HG03565 (cell line): ENCODE results near the gene PRRG2.
"Not testable (repeated sequence)": the region's sequence is repeated elsewhere in the genome, so short reads cannot be mapped to it uniquely, and the experiment has no call there.

Experiments
- ATAC-seq: cut with Tn5 transposase; IDR thresholded peaks from one replicate; pipeline ENCODE4 v1.9.1; 2021; ENCODE audit warnings: mild to moderate bottlenecking, moderate library complexity; ENCODE audit not compliant: unreplicated experiment

PRRG2 gene

DNA sequence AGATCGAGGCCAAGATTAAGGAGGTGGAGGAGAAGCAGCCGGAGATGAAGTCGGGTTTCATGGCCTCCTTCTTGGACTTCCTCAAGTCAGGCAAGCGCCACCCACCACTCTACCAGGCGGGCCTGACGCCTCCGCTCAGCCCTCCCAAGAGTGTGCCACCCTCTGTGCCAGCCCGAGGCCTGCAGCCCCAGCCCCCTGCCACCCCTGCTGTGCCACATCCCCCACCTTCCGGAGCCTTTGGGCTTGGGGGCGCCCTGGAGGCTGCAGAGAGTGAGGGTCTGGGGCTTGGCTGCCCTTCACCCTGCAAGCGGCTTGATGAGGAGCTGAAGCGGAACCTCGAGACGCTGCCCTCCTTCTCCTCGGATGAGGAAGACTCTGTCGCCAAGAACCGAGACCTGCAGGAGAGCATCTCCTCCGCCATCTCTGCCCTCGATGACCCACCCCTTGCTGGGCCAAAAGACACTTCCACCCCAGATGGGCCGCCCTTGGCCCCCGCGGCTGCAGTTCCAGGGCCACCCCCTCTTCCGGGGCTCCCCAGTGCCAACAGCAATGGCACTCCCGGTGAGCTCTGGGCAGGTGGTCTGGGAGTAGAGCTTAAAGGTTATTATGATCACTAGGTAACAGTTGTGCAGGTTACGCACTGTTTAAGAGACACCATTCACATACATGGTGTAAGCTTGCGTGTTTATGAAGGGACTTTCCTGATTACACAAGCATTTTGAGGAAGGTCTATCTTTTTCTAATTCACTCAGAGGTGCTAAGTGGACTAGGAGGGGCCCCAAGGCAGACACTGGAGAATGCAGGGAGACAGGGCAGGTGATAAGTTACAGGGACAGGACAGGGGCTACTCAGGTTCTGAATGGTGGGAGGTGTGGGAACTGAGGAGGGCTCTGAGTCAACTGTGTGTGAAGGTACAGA is 18.5 kb downstream of the PRRG2 start:
- no peak for ATAC-seq

- ATAC-seq: no peak
Measured at GRCh38 chr19:49601482-49602038, 20.4 kb downstream of the PRRG2 start.

GRCh38 chr19:49602806-49603205 is 21.7 kb downstream of the PRRG2 start:
- ATAC-seq: no peak

DNA sequence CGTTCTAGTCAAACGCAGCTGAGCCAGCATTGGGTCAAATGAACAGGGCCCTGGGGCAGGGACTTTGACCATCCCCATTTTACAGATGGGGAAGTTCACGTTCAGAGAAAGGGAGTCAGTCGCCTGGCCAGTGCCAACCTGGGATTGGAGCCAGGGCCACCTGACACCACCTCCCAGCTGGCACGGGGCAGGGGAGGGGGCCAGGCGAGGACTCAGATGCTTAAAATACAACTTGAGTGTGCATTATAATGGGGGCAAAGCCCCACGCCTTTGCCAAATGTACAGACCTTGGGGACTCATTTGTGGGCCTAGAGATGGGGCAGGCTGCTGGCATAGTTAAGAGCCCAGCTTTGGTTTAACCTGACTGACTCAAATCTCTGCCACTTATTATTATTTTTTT is 24.5 kb downstream of the PRRG2 start:
- no peak for ATAC-seq

GRCh38 chr19:49609499-49610092 is 28.5 kb downstream of the PRRG2 start:
- no peak for ATAC-seq

- no peak for ATAC-seq
Measured at GRCh38 chr19:49613374-49613773, 32.3 kb downstream of the PRRG2 start.

DNA sequence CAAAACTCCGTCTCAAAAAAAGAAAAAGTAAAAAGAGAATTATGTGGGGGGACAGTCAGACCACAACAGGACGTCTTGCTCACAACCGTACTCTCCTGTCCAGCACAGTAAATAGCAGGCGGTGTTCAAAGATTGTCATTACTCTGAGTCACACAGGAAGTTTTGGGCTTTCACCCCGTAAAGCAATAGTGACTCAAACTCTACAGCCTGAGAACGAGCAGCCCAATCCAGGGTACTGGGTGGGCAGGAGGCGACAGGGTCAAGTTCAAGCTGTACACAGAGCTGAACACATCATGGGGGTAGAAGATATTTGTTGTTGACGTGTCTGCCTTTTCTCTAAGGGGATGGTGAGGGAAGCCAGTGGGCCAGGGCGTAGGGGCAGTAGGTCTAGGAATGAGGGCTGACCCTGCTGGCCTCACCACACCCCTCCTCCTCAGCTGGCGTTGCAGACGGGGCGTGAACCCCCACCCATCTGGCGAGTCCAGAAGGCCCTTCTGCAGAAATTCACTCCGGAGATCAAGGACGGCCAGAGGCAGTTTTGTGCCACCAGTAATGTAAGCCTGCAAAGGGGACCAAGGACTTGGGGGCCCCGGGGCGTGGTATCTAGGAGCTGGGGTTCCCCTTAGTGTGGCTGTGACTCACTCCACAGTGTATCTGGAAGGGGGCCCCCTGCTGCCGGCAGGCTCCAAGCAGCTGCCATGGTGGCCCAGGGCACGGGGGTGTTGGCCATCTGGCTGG is 33.1 kb downstream of the PRRG2 start:
- ATAC-seq: no peak

- no peak for ATAC-seq
Measured at GRCh38 chr19:49615861-49616260, 34.7 kb downstream of the PRRG2 start.

GRCh38 chr19:49616532-49616931 is 35.4 kb downstream of the PRRG2 start:
- ATAC-seq: no peak

DNA sequence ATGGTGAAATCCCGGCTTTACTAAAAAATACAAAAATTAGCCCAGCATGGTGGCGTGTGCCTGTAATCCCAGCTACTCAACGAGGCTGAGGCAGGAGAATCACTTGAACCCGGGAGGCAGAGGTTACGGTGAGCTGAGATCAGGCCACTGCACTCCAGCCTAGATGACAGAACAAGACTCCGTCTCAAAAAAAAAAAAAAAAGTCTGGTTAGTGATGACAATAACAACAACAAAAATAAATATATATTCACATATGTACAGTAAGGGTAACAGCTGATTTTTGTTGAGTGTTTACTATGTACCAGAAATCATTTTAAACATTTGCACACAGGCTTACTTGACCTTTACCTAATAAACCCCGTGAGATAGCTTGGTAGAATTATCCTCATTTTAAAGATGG is 35.8 kb downstream of the PRRG2 start:
- no peak for ATAC-seq

DNA sequence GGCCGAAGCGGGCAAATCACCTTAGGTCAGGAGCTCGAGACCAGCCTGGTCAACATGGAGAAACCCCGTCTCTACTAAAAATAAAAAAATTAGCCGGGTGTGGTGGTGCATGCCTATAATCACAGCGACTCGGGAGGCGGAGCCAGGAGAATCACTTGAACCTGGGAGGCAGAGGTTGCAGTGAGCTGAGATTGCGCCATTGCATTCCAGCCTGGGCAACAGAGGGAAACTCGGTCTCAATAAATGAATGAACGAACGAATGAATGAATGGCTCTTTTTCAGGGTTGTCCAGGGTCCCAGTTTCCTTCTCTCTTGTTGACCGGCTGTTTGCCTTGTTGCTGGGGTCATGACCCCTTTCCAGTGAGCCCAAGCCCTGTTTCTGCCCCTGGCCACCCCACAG is 36.7 kb downstream of the PRRG2 start:
- ATAC-seq: not testable (repeated sequence)

DNA sequence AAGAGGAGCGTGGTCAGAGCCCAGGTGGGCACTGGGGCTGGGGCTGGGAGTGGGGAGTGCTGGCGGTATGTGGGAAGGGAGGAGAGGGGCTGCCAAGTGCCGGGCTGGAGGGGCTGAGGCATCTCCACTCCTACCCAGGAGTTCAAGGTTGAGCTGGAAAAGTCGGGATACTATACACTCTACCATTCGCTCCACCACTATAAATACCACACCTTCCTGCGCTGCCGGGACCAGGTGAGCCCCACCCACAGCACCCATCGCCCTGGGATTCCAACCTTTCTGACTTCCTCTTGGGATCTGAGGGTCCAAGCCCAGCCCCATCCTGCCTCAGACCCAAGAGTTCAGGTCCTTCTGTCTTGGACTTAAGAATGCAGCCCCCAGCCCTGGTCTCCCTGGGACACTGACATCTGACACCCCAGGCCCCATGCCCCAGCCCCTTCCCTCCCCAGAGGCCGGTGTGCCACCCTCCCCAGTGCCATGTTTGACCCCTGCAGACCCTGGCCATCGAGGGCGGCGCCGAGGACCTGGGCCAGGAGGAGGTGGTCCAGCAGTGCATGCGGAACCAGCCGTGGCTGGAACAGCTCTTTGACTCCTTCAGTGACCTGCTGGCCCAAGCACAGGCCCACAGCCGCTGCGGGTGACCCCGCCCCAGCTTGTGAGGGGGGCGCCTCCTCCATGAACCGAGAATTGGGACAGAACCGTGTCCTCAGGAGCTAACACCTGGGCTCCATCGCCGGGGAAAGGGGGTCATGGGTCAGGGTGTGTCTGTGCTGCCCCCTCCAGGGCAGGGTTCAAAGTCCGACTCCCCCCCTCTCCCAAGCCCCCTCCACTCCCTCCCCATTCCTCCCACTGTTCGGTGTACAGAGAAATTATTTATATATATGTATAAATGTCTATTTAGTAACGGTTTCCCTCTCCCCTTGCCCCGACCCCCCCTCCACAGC is 44.1 kb downstream of the PRRG2 start:
- ATAC-seq: no peak

- no peak for ATAC-seq
Measured at GRCh38 chr19:49626226-49626625, 45.1 kb downstream of the PRRG2 start.

DNA sequence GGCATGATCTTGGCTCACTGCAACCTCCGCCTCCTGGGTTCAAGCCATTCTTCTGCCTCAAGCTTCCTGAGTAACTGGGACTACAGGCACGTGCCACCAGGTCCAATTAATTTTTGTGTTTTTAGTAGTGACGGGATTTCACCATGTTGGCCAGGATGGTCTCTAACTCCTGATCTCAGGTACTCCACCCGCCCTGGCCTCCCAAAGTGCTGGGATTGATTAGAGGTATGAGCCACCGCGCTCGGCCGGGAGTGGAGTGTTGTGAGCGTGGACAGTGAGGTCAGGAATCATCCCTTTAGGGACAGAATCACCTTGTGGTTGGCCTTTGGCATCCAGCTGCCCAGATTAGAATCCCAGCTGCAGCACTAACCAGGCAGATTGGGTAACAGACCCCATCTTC is 48.5 kb downstream of the PRRG2 start:
- no peak for ATAC-seq

- ATAC-seq: no peak
Measured at GRCh38 chr19:49631014-49631588, 50.0 kb downstream of the PRRG2 start.

GRCh38 chr19:49631610-49632192 is 50.6 kb downstream of the PRRG2 start:
- no peak for ATAC-seq

GRCh38 chr19:49632576-49632975 is 51.5 kb downstream of the PRRG2 start:
- ATAC-seq: no peak

DNA sequence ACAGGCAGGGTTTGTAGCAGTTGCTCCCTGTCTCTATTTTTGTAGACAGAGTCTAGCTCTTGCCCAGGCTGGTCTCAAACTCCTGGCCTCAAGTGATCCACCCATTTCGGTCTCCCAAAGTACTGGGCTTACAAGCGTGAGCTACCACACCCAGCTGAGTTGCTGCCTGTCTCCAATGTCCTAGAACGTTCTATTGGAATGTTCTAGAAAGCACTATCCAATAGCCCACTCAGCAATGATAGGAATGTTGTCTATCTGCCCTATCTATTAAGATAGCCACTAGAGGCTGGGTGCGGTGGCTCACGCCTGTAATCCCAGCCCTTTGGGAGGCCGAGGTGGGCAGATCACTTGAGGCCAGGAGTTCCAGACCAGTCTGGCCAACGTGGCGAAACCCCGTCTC is 52.2 kb downstream of the PRRG2 start:
- not testable (repeated sequence) for ATAC-seq

GRCh38 chr19:49635530-49636232 is 54.6 kb downstream of the PRRG2 start:
- no peak for ATAC-seq
